HepG2 (cell line): ENCODE measurements around the gene TUBGCP5. TPM values are rescaled to one million over a fixed set of nuclear protein-coding genes. Genes with fewer than 3 reads are reported as not detected.

Experiments used
- HDAC2 ChIP-seq: sonication (generic); formaldehyde crosslinking; IDR thresholded peaks from 2 replicates; pipeline ENCODE4 v1.4.0; 2020; ENCODE audit warnings: missing genetic modification reagents
- KIAA2018 ChIP-seq: sonication (generic); formaldehyde crosslinking; IDR thresholded peaks from 2 replicates; pipeline ENCODE4 v1.5.0; 2020; ENCODE audit warnings: mild to moderate bottlenecking, missing genetic modification reagents, borderline replicate concordance
- MATR3 ChIP-seq: sonication (generic); formaldehyde crosslinking; IDR thresholded peaks from 2 replicates; pipeline ENCODE4 v1.4.0; 2020; ENCODE audit warnings: missing genetic modification reagents
- NFATC3 ChIP-seq: sonication (generic); formaldehyde crosslinking; IDR thresholded peaks from 2 replicates; pipeline ENCODE4 v1.5.1; 2020; ENCODE audit warnings: mild to moderate bottlenecking, missing genetic modification reagents
- ZIK1 ChIP-seq: sonication (generic); formaldehyde crosslinking; IDR thresholded peaks from 2 replicates; pipeline ENCODE4 v1.5.0; 2020; ENCODE audit warnings: mild to moderate bottlenecking, low read depth, missing genetic modification reagents, borderline replicate concordance
- ZNF24 ChIP-seq: fragments of 450-650 bp; IDR thresholded peaks from 2 replicates; pipeline ENCODE4 v1.6.1; 2017; ENCODE audit warnings: antibody characterized with exemption, mild to moderate bottlenecking
- ZNF460 ChIP-seq: sonication (generic); formaldehyde crosslinking; IDR thresholded peaks from 2 replicates; pipeline ENCODE4 v1.5.1; 2020; ENCODE audit warnings: missing genetic modification reagents, mild to moderate bottlenecking, borderline replicate concordance
- polyA plus RNA-seq, 8 experiments: library from polyadenylated mRNA; depleted of rRNA in 3 of 8; stranded (reverse) in 7 of 8; unstranded in 1 of 8; fragments of >200 nt; fragmentation: Illumina TruSeq in 4 of 8; extraction: Trizol in 4 of 8; gene quantifications; 2 replicates each; pipeline versions ENCODE4 v1.2.1 to v1.2.3, GENCODE V29; 2011 to 2016; ENCODE audit warnings: low read depth in 4 of 8, missing spikeins in 1 of 8, mixed read lengths in 1 of 8; ENCODE audit not compliant: insufficient read depth in 1 of 8
- total RNA-seq, 5 experiments: library from RNA; depleted of rRNA; stranded (reverse); fragments of >200 nt; fragmentation: Illumina TruSeq; extraction: Trizol; gene quantifications; 2 replicates each; pipeline ENCODE4 v1.2.3, GENCODE V29; 2016; ENCODE audit warnings: low read depth in 1 of 5
- TF ChIP-seq, protein P1 (sequence below): fragments of 450-650 bp; IDR thresholded peaks from 2 replicates; pipeline ENCODE4 v1.6.1; 2017; ENCODE audit warnings: mild to moderate bottlenecking

Gene TUBGCP5
- total and polyA plus RNA-seq, 2 of the 13 experiments (the other 11 are each of a cell fraction or from before 2014, with no cell fraction given) = 7.2 to 25.0 TPM

DNA sequence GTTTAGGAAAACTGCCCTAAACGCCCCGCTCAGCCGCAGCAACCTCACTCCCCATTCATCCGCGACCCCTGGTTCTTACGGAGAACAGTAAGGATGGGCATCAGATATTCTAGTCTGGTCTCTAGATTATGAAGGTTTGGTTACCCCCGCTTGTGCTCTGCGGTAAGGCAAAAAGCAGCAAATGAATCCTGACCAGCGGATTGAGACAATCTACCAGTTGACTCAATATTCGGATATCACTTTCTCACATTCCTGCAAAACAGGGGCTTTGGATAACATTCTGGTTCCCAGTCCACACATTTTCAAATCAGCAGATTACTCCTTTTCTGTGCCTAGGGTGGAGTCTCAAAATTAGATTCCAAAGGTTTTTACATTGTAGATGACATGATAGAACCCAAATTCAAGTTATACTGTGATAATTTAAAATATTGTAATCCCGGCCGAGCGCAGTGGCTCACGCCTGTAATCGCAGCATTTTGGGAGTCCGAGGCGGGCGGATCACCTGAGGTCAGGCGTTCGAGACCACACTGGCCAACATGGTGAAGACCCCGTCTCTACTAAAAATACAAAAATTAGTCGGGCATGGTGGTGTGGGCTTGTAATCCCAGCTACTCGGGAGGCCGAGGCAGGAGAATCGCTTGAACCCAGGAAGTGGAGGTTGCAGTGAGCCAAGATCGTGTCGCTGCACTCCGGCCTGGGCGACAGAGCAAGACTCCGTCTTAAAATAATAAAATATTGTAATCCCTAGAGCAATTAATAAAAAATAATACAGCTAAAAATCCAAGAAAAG lies 58.1 kb downstream of the TUBGCP5 start (continued):
- TF ChIP-seq KIAA2018 (CRISPR knock-in tag) = no peak
- TF ChIP-seq ZIK1 = no peak
- no peak for TF ChIP-seq MATR3 (CRISPR knock-in tag)
- TF ChIP-seq ZNF460 = no peak
- no peak for TF ChIP-seq ZNF24
- TF ChIP-seq HDAC2 (CRISPR knock-in tag) = no peak
- TF ChIP-seq NFATC3 (CRISPR knock-in tag) = no peak
- TF ChIP-seq, protein P1, sequence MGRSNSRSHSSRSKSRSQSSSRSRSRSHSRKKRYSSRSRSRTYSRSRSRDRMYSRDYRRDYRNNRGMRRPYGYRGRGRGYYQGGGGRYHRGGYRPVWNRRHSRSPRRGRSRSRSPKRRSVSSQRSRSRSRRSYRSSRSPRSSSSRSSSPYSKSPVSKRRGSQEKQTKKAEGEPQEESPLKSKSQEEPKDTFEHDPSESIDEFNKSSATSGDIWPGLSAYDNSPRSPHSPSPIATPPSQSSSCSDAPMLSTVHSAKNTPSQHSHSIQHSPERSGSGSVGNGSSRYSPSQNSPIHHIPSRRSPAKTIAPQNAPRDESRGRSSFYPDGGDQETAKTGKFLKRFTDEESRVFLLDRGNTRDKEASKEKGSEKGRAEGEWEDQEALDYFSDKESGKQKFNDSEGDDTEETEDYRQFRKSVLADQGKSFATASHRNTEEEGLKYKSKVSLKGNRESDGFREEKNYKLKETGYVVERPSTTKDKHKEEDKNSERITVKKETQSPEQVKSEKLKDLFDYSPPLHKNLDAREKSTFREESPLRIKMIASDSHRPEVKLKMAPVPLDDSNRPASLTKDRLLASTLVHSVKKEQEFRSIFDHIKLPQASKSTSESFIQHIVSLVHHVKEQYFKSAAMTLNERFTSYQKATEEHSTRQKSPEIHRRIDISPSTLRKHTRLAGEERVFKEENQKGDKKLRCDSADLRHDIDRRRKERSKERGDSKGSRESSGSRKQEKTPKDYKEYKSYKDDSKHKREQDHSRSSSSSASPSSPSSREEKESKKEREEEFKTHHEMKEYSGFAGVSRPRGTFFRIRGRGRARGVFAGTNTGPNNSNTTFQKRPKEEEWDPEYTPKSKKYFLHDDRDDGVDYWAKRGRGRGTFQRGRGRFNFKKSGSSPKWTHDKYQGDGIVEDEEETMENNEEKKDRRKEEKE = no peak
